GM15510 (cell line): ENCODE data around the gene ERRFI1.

Experiments
- POLR2A ChIP-seq: IDR thresholded peaks from 3 replicates; pipeline ENCODE4 v1.6.1; 2011; ENCODE audit warnings: borderline replicate concordance; ENCODE audit not compliant: insufficient read length; ENCODE audit errors: extremely low read depth

The ERRFI1 gene

GRCh38 chr1:8047686-8048445 is 21.8 kb upstream of the ERRFI1 start:
- no peak for TF ChIP-seq POLR2A

- TF ChIP-seq POLR2A = no peak
These were observed 21.0 kb upstream of the ERRFI1 start for GRCh38 chr1:8047112-8047511.

GRCh38 chr1:8046391-8046790 is 20.3 kb upstream of the ERRFI1 start:
- TF ChIP-seq POLR2A = no peak

- no peak for TF ChIP-seq POLR2A
These were observed 17.5 kb upstream of the ERRFI1 start for GRCh38 chr1:8043621-8044020.

GRCh38 chr1:8042134-8042533 is 16.0 kb upstream of the ERRFI1 start:
- no peak for TF ChIP-seq POLR2A

GRCh38 chr1:8040586-8040985 is 14.5 kb upstream of the ERRFI1 start:
- no peak for TF ChIP-seq POLR2A

- no peak for TF ChIP-seq POLR2A
These were observed 13.0 kb upstream of the ERRFI1 start for GRCh38 chr1:8039071-8039470.

- no peak for TF ChIP-seq POLR2A
These were observed 9.2 kb upstream of the ERRFI1 start for GRCh38 chr1:8035289-8035688.

GRCh38 chr1:8033322-8033721 is 7.2 kb upstream of the ERRFI1 start:
- no peak for TF ChIP-seq POLR2A

GRCh38 chr1:8032366-8032910 is 6.3 kb upstream of the ERRFI1 start:
- TF ChIP-seq POLR2A = no peak

GRCh38 chr1:8031176-8031785 is 5.2 kb upstream of the ERRFI1 start:
- TF ChIP-seq POLR2A = no peak

GRCh38 chr1:8028571-8028910 is 2.4 kb upstream of the ERRFI1 start:
- TF ChIP-seq POLR2A = no peak

- TF ChIP-seq POLR2A = no peak
These were observed 1.9 kb upstream of the ERRFI1 start for GRCh38 chr1:8027748-8028570.

- no peak for TF ChIP-seq POLR2A
These were observed 1.1 kb upstream of the ERRFI1 start for GRCh38 chr1:8026976-8027747.

- no peak for TF ChIP-seq POLR2A
These were observed 401 bp downstream of the ERRFI1 start for GRCh38 chr1:8025671-8026144.

- no peak for TF ChIP-seq POLR2A
These were observed 943 bp downstream of the ERRFI1 start for GRCh38 chr1:8025061-8025670.
